ENCODE measurements around the gene TSG101.

The TSG101 gene

GRCh38 chr11:18493310-18493709, 33.4 kb downstream of the TSG101 start:
- DNase-seq (ENCODE audit: low read depth), result no peak

- no peak for DNase-seq (ENCODE audit: low read depth)
Measured at GRCh38 chr11:18492888-18493287, 33.9 kb downstream of the TSG101 start.

- no peak for DNase-seq (ENCODE audit: low read depth)
Measured at GRCh38 chr11:18491924-18492323, 34.8 kb downstream of the TSG101 start.

- DNase-seq (ENCODE audit: low read depth), result no peak
Measured at GRCh38 chr11:18490736-18491485, 35.8 kb downstream of the TSG101 start.

- no peak for DNase-seq (ENCODE audit: low read depth)
Measured at GRCh38 chr11:18490319-18490718, 36.4 kb downstream of the TSG101 start.

- DNase-seq (ENCODE audit: low read depth), result no peak
Measured at GRCh38 chr11:18485913-18486528, 40.7 kb downstream of the TSG101 start.

GRCh38 chr11:18479063-18479462, 47.7 kb downstream of the TSG101 start:
- DNase-seq (ENCODE audit: low read depth), result no peak

GRCh38 chr11:18472587-18472986, 54.2 kb downstream of the TSG101 start:
- DNase-seq (ENCODE audit: low read depth), result no peak

GRCh38 chr11:18471995-18472394, 54.7 kb downstream of the TSG101 start:
- DNase-seq (ENCODE audit: low read depth), result no peak

GRCh38 chr11:18468961-18469360, 57.8 kb downstream of the TSG101 start:
- no peak for DNase-seq (ENCODE audit: low read depth)

GRCh38 chr11:18468059-18468458, 58.7 kb downstream of the TSG101 start:
- DNase-seq (ENCODE audit: low read depth), result no peak

- no peak for DNase-seq (ENCODE audit: low read depth)
Measured at GRCh38 chr11:18466402-18466801, 60.3 kb downstream of the TSG101 start.

- DNase-seq (ENCODE audit: low read depth), result no peak
Measured at GRCh38 chr11:18463439-18463838, 63.3 kb downstream of the TSG101 start.

GRCh38 chr11:18461909-18462308, 64.8 kb downstream of the TSG101 start:
- no peak for DNase-seq (ENCODE audit: low read depth)

GRCh38 chr11:18459634-18460033, 67.1 kb downstream of the TSG101 start:
- no peak for DNase-seq (ENCODE audit: low read depth)

GRCh38 chr11:18457450-18457849, 69.3 kb downstream of the TSG101 start:
- no peak for DNase-seq (ENCODE audit: low read depth)

- DNase-seq (ENCODE audit: low read depth), result no peak
Measured at GRCh38 chr11:18455686-18456372, 70.9 kb downstream of the TSG101 start, which contains the start of gene LDHAL6A. Gene LDHAL6A, plus strand, starts transcription at chr11:18455856. Its CDS starts 825 bp downstream, at chr11:18456681.

- DNase-seq (ENCODE audit: low read depth), result no peak
Measured at GRCh38 chr11:18452927-18453326, 73.8 kb downstream of the TSG101 start.

GRCh38 chr11:18449251-18449650, 77.5 kb downstream of the TSG101 start:
- DNase-seq (ENCODE audit: low read depth), result no peak

- no peak for DNase-seq (ENCODE audit: low read depth)
Measured at GRCh38 chr11:18438691-18439090, 88.1 kb downstream of the TSG101 start.
